ENCODE data around the gene SMIM44.

The SMIM44 gene

DNA sequence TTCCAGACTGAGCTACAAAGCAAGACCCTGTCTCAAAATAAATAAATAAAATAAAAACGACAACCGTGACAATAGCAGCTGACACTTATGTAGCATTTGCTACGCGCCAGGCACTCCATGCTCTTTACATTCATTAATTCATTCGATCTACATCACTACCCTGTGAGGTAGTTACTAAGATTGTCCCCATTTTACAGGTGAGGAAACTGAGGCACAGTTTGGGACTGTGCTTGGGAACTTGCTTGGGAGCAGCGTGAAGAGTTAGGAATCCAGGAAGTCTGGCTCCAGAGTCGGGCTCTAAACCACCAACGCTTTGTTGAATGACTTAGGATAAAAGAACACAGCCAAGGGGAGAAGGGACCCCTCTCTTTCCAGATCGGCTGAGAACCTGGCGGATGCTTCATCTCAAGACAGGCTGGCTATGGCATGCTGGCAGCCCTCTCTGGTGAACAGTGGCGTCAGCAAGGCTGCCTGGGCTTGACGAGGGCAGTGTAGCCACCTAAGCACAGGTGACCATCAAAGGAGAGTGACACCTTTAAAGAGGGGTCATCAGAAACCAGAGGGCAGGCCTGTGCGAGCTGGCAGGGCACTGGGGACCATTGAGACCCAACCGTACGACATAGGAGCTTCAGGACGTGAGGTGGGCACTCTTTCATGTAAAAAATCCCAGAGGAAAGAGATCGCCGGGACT, 16.6 kb upstream of the SMIM44 start:
- DNase-seq: no peak

DNA sequence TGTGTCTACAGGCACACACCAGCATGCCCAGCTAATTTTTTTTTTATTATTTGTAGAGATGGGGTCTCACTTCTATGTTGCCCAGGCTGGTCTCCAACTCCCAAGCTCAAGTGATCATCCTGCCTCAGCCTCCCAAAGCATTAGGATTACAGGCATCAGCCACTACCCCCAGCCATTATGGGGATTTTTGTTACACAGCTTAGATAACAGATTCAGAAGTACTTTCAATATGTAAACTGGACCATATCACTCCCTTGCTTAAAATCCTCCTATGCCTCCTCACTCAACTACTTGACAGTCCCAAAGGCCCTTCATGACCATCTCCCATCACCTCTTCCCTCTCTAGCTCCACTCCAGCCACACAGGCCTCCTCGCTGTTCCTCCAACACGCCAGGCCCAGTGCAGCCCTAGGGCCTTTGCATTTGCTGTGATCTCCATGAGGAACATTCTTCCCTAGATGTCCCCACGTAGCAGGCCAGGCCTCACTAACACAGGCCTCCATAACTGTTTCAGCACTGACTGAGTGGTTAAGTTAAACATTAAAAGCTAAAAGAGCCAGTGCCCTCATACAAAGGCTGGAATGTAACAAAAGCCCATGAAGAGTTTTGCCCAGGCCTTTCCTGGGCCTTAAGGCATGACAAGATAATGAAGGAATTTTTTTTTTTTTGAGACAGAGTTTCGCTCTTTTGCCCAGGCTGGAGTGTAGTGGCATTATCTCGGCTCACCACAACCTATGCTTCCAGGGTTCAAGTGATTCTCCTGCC, 14.7 kb upstream of the SMIM44 start:
- DNase-seq: no peak

DNA sequence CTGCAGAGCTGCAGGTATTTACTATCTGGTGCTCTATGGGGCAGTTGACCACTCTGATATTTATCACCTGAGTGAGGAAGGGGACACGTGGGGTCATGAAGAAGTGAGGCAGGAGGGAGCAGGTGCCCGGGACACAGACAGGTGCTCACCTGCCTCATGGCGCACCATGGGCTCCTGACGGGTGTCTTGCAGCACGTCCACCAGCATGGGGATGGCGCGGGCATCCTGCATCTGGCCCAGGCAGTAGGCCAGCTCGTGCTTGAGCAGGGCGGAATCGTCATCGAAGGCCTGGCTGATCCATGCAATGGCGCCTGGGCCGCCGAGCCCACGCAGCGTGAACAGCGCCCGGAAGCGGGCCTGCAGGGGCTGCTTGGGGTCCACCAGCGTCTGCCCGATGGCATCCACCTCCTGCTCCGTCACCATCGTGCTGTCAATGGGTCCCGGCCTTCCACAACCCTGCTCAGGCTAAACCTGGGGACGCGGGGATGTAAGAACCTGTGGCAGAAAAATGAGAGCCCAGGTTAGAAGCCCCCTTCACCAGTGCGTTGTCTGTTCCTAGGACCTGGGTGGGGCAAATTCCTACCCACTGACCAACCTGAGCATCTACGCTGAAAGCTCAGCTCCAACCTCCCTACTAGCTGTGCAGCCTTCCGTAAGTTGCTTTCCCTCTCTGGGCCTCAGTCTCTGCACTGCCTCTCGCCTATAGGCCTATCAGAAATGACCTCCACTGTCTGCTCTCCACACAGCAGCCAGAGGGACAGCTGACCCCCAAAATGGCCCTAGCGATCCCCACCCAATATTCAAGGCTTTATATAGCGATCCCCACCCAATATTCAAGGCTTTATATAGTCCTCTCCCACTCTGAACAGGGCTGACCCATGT, 13.4 kb upstream of the SMIM44 start:
- no peak for DNase-seq

DNA sequence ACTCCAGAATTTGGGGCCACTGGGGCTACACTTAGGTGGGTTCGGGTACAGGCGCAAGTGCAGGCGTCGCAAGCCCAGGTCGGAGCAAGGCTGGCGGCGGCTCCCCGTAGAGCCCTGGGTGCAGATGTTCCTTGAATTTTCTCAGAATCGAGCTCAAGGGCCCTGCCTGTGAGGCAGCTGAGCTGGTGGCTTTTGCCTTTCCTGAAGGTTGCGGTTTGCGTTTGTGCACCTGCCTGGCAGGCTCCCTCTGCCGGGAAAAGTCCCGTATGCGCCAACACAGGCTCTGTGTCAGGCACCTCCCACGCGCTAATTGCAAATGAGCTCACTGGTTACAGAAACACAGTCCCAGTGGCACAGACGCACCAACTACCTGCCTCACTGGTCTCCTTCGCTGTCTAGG, 11.3 kb upstream of the SMIM44 start:
- peak; percentile 46 for DNase-seq

DNA sequence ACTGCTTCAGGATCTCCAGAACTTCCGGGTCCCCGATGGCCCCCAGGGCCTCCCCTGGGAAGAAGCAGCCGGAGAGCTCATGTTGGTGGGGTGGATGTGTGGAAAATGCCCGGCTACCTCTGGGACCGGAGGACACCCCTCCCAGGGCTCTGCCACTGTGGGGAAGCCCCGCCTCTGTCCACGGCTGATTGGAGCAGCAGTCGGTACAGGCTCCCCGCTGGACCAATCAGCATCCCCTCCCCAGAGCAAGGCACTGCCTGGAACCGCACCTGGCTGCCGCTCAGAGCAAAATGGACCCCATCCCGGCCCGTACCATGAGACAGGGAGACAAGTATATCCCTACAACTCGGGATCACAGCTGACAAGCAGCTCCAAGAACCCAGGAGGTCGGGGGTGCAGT, 10.8 kb upstream of the SMIM44 start:
- peak; percentile 54 for DNase-seq

DNA sequence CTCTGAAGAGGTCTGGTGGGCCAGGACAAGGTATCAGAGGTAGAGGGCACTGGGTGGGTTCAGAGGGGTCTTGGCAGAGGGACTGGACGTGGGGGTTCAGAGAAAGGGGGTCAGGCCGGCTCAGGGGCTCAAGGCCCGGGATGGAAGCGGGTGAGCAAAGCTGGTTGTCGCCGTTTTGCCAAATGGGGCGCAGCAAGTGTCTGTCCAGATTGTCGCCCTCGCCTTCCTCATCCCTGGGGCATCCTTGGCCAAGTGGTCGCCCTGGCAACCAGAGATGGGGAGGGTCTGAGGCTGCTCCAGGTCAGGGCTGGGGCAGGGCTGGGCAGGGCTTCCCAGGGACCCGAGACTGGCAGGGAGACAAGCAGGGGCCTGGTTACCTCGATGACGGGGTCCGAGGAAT, 10.4 kb upstream of the SMIM44 start:
- DNase-seq: no peak

DNA sequence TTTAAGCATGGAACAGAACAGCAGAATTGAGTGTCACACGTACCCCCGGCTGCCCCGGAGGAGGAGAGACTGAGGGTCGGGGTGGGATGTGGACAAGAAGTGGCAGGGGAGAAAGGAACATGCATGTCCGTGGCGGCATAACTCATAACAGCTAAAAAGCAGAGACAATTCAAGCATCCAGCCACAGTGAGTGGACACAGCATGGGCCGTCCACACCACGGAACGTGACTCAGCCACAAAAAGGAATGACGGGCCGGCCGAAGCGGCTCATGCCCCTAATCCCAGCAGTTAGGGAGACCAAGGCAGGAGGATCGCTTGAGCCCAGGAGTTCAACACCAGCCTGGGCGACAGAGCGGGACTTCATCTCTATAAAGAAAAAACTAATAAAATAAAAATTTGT, 9.7 kb upstream of the SMIM44 start:
- DNase-seq: no peak

DNA sequence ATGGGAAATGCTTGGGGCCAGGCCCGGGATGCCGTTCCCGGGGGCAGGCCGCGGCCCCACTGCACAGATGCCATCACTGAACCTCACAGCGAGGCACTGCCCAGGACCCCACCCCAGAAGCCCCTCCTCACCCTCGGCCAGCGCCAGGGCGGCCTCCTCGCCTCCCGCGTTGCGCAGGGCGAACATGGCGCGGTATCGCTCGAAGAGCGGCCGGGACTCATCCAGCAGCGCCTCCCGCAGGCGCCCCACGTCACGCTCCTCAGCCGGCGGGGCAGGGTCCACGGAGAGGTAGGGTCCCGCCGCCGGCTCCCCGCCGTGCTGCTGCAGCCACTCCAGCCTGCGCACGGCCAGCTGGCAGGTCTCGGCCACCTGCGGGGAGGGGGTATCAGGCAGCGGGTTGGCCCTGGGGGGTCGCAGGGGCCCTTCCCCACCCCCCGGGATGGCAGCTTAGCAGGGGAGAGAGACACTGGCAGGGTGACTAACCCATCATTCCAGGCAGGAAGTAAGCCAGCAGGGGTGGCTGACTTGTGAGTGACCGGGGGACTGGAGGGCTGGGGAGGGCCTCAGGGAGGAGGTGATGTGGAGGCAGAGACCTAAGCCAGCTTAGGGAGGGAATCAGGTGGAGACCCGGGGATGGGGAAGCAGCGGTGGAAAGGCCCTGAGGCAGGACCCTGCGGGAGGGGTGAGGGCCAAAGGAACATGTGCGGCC, 9.0 kb upstream of the SMIM44 start:
- DNase-seq: no peak

DNA sequence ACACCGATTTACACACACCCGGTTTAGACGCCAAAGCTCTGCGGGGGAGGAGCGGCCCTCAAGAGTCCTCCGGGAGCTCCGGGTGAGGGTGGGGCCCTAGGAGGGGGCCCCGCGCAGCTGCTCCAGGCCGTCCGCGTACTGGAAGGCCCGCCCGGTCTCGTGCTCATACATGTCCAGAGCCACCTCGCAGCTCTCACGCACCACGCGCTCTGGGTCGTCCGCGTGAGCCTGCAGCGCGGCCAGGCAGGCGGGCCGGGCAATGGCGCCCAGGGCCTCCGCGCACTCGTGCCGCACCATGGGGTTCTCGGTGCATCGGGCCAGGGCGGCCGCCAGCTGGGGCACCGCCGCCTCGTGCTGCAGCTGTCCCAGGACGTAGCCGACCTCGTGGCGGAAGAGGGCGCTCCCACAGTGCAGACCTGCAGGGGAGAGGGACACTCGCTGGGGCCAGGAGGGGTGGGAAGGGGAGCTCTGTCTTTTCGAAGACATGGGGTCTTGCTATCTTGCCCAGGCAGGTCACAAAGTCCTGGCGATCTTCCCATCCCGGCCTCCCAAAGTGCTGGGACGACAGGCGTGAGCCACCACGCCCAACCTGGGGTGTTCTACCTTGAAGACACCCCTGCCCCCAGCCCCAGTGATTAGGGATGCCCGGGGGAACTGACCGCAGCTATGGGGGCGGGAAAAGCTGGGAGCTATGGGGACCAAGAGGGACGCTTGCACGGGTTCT, 8.3 kb upstream of the SMIM44 start:
- DNase-seq: no peak

DNA sequence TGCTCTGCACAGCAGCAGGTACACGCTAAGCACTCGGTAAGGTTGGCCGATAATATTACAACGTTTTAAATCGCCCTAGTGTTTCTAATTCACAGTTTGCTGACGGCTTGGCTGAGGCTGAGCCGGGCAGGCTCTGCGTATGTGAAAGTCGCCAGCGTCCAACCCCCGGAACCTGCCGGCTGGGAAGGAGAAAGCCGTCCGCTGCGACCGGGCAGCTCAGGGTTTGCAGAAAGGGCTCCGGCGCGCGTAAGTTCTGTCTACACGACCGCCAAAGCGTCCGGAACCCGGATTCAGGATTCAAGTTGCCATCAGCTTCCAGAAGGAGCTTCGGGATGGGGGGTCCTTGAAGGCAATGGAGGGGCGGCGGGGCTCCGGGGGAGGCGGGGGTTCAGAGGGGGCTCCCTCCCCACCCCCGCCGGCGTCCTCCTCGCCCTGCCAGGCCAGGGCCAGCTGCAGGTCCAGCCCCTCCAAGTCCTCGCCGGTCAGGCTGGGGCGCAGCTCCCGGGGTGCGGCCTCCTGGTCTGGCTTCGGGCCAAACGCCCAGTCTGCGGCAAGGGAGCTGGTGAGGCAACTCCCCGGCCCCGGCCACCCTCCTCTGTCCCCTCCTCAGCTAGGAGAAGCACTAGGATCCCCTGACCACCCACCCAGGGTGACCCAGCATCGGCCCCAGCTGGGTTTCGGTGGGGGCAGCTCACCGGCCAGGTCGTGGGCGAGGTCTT, 575 bp downstream of the SMIM44 start:
- DNase-seq: no peak

DNA sequence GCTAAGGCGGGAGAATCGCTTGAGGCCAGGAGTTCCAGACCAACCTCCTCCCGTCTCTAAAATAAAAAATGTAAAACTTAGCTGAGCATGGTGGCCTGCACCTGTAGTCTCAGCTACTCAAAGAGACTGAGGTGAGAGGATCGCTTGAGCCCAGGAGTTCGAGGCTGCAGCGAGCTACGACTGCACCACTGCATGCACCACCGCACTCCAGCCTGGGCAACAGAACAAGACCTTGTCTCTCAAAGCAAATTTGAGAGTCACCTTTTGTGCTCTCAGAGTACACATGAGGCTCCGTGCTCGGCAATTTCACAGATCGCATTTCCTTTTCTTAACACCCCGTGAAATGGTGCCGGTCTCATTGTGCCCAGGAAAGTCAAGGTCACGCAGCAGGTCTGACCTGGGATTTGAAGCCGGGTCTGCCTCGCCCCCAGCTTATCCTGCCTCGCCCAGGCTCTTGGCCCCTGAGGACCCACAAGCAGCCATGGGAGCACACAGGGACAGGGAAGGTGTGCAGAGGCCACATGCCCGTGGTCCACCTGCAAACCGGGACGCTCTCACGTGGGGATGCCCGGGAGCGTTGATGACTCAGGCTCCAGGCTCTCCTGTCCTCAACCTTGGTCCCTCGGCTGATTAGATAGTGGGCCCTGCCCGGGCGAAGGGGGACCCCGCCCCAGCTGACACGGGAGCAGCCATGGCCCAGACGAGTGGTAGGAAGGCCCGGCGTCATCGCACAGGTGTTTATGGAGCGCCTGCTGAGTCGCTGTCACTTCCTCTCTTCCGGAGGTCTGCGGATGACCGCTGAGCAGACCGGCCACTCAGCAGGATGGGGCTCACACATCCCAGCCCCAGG, 1.8 kb downstream of the SMIM44 start:
- no peak for DNase-seq

DNA sequence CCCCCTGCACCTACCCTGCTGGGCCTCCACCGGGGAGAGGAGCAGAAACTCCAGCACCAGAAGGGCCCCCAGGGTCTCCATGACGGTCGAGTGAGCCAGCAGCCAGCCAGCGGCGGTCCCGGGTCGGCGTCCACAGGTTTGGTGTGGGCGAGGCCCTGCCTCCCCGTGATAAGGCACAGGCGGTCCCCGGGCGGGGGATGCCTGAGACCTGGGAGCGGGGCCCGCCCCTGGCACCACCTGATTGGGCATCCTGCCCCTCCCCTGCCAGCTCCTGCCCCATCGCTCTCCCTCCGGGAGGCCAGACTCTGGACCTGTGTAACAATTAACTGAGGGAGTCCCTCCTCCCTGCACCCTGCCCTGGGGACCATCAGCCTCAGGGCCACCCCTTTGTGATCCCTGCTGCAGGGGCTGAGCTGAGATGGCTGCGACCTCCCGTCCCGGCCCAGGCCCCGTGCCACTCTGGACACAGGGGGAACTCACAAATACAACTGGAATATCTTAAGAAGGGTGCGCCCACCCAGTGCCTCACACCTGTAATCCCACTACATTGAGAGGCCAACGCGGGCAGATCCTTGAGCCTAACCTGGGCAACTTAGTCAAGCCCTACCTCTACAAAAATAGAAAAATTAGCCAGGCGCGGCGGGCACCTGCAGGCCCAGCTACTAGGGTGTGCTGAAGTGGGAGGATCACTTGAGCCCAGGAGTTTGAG, 2.7 kb downstream of the SMIM44 start, which contains the start of gene SMIM24:
Gene SMIM24 (minus strand): TSS at position 143 of the 709 bp plus-strand sequence. CDS start 62 bp downstream, at position 81.
- DNase-seq: no peak

DNA sequence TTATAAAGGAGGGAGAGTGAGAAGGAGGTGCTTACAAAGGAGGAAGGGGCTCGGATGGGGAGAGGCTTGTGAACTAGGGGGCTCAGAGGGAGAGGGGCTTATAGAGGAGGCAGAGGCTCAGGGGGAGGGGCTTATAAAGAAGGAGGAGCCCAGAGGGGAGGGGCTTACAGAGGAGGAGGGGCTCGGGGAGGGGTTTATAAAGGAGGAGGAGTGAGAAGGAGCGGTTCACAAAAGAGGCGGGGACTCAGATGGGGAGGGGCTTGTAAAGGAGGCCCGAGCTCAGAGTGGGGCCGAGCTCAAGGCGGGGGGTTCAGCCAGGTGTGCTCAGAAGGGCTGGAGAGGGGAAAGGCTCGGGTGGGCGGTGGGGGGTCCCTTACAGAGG, 3.4 kb downstream of the SMIM44 start:
- DNase-seq: peak; percentile 22

DNA sequence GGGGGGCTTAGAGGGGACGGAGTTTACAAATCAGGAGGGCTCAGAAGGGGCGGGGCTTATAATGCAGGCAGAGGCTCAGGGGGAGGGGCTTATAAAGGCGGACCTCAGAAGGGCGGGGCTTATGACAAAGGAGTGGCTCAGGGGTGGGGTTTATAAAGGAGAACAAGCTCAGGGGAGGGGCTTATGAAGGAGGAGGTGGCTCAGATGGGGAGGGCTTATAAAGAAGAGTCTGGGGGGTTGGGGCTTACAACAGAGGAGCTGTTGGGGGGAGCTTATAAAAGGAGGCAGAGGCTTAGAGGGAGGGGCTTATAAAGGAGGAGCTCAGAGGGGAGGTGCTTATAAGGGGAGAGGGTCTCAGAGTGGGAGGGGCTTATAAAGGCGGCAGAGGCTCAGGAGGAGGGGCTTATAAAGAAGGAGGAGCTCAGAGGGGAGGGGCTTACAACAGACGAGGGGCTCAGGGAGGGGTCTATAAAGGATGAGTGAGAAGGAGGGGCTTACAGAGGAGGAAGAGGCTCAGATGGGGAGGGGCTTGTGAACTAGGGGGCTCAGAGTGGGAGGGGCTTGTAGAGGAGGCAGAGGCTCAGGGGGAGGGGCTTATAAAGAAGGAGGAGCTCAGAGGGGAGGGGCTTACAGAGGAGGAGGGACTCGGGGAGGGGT, 3.9 kb downstream of the SMIM44 start:
- DNase-seq: peak; percentile 37

DNA sequence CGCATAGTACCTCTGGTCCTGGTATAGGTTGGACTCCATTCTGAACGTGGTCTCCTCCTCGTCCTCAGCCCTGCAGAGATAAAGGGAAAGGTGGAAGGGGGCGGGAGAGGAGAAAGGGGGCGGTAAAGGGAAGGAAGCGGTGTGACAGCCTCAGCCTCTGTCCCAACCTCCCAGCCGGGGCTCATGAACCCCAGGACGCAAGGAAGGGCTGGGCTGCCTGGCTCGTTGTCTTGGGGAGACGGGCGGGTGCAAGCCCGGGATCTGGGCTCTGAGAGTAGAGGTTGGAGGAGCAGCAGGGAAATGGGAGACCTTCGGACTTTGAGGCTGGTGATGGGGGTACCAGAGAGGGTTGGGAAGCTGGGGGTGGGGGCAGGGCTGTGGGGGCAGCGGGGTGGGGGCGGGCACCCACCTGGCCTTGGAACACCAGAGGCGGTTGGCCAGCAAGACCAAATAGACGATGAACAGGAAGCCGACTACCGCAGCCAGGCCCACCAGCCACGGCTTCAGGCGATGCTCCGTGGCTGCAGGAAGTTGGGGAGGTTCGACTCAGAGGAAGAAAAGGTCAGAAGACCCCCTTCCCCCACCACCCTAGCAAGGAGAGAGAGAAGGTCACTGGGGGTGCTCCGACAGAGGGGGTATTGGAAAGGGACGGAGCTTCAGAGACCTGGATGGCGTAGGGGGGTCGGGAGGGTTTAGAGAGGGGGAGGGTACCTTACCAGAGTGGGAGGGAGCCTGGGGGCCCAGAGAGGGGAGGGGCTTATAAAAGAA, 4.6 kb downstream of the SMIM44 start:
- DNase-seq: no peak

DNA sequence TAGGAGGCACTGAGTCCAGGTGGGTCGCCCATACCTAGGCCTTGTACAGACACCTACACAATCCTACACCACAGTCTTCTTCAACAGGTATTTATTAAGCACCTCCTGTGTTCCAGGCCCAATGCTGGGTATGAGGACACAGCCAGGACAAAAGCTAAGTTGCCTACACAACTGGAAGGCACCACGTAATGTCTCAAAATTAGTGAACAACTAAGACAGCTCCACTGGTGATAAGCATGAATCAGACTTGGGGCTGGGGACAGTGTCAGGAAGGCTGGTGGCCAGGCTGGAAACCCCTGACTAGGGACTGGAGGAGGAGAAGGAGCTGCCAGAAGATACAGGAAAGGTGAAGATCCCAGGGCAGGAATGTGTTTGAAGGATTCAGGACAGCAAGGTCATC, 5.3 kb downstream of the SMIM44 start:
- DNase-seq: no peak

DNA sequence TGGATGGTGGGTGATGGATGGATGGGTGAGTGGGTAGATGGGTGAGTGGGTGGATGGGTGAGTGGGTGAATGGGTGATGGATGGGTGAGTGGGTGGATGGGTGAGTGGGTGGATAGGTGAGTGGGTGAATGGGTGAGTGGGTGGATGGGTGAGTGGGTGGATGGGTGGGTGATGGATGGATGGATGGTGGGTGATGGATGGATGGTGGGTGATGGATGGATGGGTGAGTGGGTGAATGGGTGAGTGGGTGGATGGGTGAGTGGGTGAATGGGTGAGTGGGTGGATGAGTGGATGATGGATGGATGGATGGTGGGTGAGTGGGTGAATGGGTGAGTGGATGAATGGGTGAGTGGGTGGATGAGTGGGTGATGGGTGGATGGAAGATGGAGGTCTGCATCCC, 5.7 kb downstream of the SMIM44 start:
- DNase-seq: no peak

DNA sequence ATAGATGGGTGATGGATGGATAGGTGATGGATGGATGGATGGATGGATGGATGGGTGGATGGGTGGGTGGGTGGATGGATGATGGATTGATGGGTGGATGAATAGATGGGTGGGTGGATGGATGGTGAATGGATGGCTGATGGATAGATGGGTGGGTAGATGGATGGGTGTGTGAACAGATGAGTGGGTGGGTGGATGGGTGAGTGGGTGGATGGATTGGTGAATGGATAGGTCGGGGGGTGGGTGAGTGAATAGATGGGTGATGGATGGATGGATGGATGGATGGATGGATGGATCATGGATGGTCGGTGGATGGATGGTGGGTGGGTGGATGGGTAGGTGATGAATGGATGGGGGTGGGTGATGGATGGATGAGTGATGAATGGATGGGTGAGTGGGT, 6.4 kb downstream of the SMIM44 start:
- no peak for DNase-seq

DNA sequence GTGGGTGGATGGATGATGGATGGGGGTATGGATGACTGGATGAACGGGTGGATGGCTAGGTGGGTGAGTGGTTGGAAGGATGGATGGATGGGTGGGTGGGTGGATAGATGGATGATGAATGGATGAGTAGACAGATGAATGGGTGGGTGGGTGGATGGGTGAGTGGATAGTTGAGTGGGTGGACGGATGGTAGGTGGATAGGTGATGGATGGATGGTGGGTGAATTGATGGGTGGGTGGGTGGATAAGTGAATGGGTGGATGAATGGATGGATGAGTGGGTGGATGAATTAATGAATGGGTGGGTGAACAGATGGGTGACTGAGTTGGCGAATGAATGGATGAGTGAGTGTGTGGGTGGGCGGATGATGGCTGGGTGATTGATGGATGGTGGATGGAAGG, 7.8 kb downstream of the SMIM44 start:
- no peak for DNase-seq

All from activated CD4-positive, alpha-beta T cell treated with anti-CD3 and anti-CD28 coated beads, Interleukin-2, amount 50 U/mL, for 16 hours (primary cell).